Psoas muscle (tissue), 8 donors: ENCODE data around the gene MRPS9. TPM values are rescaled to one million over a fixed set of nuclear protein-coding genes. Genes with fewer than 3 reads are reported as not detected.

ENCODE experiments used
- ATAC-seq, 4 donors: fragments of 200-7000 bp; cut with Tn5 transposase; one replicate each; pipeline ENCODE4 v1.9.1; 2020; ENCODE audit warnings: moderate library complexity in 3 of 4, mild to moderate bottlenecking in 2 of 4
- DNase-seq, 2 donors: peaks; one replicate each; pipeline ENCODE4 v3.0.0-alpha.2; 2020
- H3K27ac ChIP-seq: fragments of 200-600 bp; one replicate; pipeline ENCODE4 v1.8.0; 2022
- H3K27me3 ChIP-seq, 3 donors: fragments of 200-600 bp in 1 of 3; one replicate each; pipeline versions ENCODE4 v1.6.1 to v1.8.0; 2013 to 2022; ENCODE audit warnings: low read length in 2 of 3, mild to moderate bottlenecking in 2 of 3, moderate library complexity in 1 of 3; ENCODE audit not compliant: insufficient read depth in 3 of 3
- H3K36me3 ChIP-seq, 2 donors: fragments of 200-600 bp in 1 of 2; one replicate each; pipeline versions ENCODE4 v1.6.1 to v1.8.0; 2013 to 2022; ENCODE audit warnings: low read depth in 1 of 2, mild to moderate bottlenecking in 1 of 2, moderate library complexity in 1 of 2; ENCODE audit not compliant: insufficient read depth in 1 of 2
- H3K4me1 ChIP-seq: fragments of 200-600 bp; one replicate; pipeline ENCODE4 v1.8.0; 2022
- H3K4me3 ChIP-seq: fragments of 200-600 bp; one replicate; pipeline ENCODE4 v1.8.0; 2022; ENCODE audit warnings: mild to moderate bottlenecking
- H3K9me3 ChIP-seq: fragments of 200-600 bp; one replicate; pipeline ENCODE4 v1.8.0; 2022
- WGBS, 3 donors: extraction: QIAGEN DNeasy Blood & Tissue Kit; methylation state at CpG; one replicate each; pipeline versions ENCODE4 v1.1.6 to v1.1.7; 2013; 5-methylcytosine and 5-hydroxymethylcytosine counted together
- intact Hi-C, 2 donors: fragments of 100-400 bp; cut with DNase I; formaldehyde crosslinking; loops; one replicate each; pipeline versions ENCODE4 v1.11.0 to v1.14.2; 2022
- polyA plus RNA-seq, 3 donors: library from polyadenylated mRNA; stranded (reverse); fragments of 200-250 nt; gene quantifications; one replicate each; pipeline ENCODE4 v1.2.3, GENCODE V29; 2013
- total RNA-seq, 4 donors: library from RNA; stranded (reverse); fragmentation: NEBNext Ultra II Directional in 2 of 4; extraction: Animal tissue kit (Norgen Biotek cat#: 25700) in 2 of 4; gene quantifications; one replicate each; pipeline versions ENCODE4 v1.2.1 to v1.2.4, GENCODE V29; 2021 to 2023
- TF ChIP-seq, protein P1 (sequence below): fragments of 200-600 bp; IDR thresholded peaks from one replicate; pipeline ENCODE4 v1.8.0; 2022; ENCODE audit warnings: antibody characterized with exemption
- donor health status: healthy with polysubstance abuse.
- donor health status: DM: no; HTN: no; CAD: no; lungs with moderate emphysema.
- donor health status: Bipolar disorder and iron deficiency.
- donor health status: healthy.
- donor health status: DM: yes; HTN: yes; CAD: no.
- donor health status: DM: no; HTN: no; CAD: no.
- donor health status: DM: no; HTN: no; CAD: no.
- donor health status: DM: yes; HTN: yes; CAD: no.

MRPS9 gene
- total and polyA plus RNA-seq, 7 donors = 41.3 to 62.4 (median 49.8) TPM

DNA sequence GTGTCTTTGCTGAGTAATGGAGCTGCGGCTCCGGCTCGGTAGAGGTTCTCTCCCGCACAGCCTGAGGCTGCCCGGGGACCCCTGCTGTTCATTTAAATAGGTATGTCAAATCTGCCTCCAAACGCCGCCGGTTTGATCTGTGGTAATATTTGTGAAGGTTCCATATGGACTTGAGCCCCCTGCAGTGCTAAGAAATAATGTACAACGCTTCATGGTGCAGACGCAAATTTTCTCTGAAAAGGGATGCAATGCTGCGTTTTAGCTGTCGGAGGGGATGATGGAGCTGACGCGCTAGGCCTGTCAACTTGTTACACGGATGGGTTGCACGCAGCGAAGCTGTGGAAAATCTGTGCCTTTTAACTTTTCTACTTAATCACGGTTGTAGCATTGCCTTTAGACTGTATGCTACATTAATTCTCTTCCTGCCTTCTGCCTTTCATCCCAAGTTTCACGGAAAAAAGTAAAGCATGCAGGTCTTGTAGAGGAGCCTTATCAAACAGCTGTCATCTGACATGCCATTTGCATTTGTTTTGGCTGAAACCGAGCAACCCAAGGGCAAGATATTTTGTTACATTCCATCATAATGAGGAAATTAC, 43.2 kb downstream of the MRPS9 start:
- ATAC-seq (no peak), DNase-seq (no peak)
- H3K4me1 ChIP-seq = no peaks in the 10 kb centered on the region
- no peak overlapping the region for H3K27ac ChIP-seq
- TF ChIP-seq, protein P1, sequence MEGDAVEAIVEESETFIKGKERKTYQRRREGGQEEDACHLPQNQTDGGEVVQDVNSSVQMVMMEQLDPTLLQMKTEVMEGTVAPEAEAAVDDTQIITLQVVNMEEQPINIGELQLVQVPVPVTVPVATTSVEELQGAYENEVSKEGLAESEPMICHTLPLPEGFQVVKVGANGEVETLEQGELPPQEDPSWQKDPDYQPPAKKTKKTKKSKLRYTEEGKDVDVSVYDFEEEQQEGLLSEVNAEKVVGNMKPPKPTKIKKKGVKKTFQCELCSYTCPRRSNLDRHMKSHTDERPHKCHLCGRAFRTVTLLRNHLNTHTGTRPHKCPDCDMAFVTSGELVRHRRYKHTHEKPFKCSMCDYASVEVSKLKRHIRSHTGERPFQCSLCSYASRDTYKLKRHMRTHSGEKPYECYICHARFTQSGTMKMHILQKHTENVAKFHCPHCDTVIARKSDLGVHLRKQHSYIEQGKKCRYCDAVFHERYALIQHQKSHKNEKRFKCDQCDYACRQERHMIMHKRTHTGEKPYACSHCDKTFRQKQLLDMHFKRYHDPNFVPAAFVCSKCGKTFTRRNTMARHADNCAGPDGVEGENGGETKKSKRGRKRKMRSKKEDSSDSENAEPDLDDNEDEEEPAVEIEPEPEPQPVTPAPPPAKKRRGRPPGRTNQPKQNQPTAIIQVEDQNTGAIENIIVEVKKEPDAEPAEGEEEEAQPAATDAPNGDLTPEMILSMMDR = no peak
- H3K27me3 ChIP-seq = no peaks in the 10 kb centered on the region
- H3K9me3 ChIP-seq = no peaks in the 10 kb centered on the region
- intact Hi-C loops = no loop called here
- H3K36me3 ChIP-seq = no peaks in the 10 kb centered on the region
- 67 to 76% (median 67%) methylated on average over 20 of the region's 20 CpGs for WGBS, 3 donors
- no peak overlapping the region for H3K4me3 ChIP-seq

DNA sequence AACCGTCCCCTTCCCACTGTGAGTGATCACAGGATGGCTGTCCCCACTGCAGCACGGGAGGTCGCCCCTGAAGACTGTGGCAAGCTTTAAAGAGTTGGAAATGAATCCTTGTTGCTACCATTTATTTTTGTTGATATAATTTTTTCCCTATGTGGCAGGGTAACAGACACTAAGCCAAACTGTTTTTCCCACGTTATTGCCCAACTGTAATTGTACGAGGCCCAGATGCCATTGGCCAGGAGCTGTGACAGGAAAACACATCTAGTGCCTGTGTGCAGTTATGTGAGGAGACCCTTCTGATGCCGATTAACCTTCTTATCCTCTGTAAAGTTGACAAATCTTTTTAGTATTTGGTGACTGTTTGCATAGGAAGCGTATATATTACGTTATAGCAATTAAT, 44.2 kb downstream of the MRPS9 start:
- 78 to 83% (median 82%) methylated on average over 8 of the region's 8 CpGs for WGBS, 3 donors

DNA sequence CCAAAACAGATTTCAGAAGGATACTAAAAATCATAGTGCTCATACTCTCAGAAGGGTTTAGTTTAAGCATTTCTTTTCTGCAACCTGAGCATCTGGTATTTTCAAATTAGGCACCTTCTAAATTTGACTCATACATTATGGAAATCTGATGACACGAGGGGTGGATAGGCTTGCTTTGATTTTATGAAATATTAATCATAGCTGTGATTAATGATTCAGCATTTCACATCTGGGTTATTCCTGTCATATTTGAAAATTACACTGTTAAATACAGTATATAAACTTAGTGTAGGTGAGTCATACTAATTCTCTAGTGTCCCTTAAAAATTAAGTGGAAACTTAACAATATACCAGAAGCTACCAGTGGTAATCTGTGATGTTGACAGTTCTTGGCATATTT, 47.7 kb downstream of the MRPS9 start:
- Histone ChIP-seq H3K9me3 (no peaks in the 10 kb centered on the region), H3K4me3 (no peak overlapping the region), H3K36me3 (peaks cover 0 to 14% of the 10 kb centered on the region in 2 donors), H3K27ac (no peak overlapping the region), H3K27me3 (no peaks in the 10 kb centered on the region), H3K4me1 (no peaks in the 10 kb centered on the region)
- TF ChIP-seq, protein P1 = no peak
- WGBS, 3 donors = 41 to 88% (median 55%) methylated on average over 1 of the region's 1 CpG
- intact Hi-C loops = no loop called here
- ATAC-seq = no peak
- no peak for DNase-seq

More for the DNA sequence above, 44.2 kb downstream of the MRPS9 start:
- H3K27ac ChIP-seq = no peak overlapping the region
- H3K27me3 ChIP-seq = no peaks in the 10 kb centered on the region
- H3K36me3 ChIP-seq = no peaks in the 10 kb centered on the region
- H3K4me1 ChIP-seq = no peaks in the 10 kb centered on the region
- TF ChIP-seq, protein P1 = no peak
- H3K9me3 ChIP-seq = no peaks in the 10 kb centered on the region
- intact Hi-C loops = no loop called here
- DNase-seq (no peak), ATAC-seq (no peak)
- H3K4me3 ChIP-seq = no peak overlapping the region

DNA sequence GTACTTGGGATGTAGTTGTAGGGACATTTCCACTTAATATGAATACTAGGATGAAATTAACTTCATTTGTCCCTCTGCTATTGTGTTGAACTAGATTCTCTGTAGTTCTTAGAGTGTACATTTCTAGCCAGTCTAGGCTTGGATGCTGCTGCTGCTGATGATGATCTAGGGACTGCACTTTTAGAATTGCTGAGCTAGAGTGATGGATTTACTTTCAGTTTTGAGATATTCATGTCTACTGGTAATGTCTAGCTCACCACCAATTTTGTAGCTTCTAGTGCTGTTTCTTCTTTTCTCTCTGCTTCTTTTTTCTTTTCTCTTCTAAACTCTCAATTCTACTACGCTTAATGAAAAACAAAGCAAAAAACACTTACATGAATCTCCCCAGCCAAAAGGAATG, 49.4 kb downstream of the MRPS9 start:
- WGBS, 3 donors = 48 to 96% (median 54%) methylated on average over 1 of the region's 1 CpG
- H3K4me1 ChIP-seq = no peaks in the 10 kb centered on the region
- H3K9me3 ChIP-seq = no peaks in the 10 kb centered on the region
- H3K4me3 ChIP-seq = no peak overlapping the region
- H3K27ac ChIP-seq = no peak overlapping the region
- DNase-seq (no peak), ATAC-seq (no peak)
- H3K27me3 ChIP-seq = no peaks in the 10 kb centered on the region
- H3K36me3 ChIP-seq = peaks cover 0 to 20% of the 10 kb centered on the region in 2 donors
- TF ChIP-seq, protein P1 = no peak
- intact Hi-C loops = no loop called here

DNA sequence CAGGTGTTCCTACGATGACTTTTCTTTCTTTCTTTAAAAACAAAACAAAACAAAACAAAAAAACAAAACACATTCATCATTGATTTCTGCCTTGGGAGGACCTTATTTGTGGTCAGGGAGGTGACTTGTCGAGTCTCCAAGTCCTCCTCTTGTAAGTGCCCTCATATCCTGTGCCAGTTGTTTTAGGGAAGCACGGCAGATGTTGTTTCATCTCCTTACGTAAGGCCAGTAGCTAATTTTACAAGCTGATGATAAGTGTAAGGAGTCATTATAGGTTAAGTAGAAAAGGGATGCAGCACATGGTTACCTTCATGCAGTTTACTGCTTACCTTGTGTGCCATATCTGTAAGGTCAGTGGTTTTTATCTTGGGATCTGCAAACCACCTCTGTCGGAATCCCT, 52.2 kb downstream of the MRPS9 start:
- H3K4me1 ChIP-seq = no peaks in the 10 kb centered on the region
- no peak for DNase-seq
- WGBS, 3 donors = 70 to 86% (median 77%) methylated on average over 5 of the region's 5 CpGs
- intact Hi-C loops = no loop called here
- peaks cover 0 to 42% of the 10 kb centered on the region in 2 donors for H3K36me3 ChIP-seq
- no peak overlapping the region for H3K4me3 ChIP-seq
- no peaks in the 10 kb centered on the region for H3K27me3 ChIP-seq
- no peak overlapping the region for H3K27ac ChIP-seq
- H3K9me3 ChIP-seq = no peaks in the 10 kb centered on the region
- TF ChIP-seq, protein P1 = no peak
- peak in 2 of 4 donors; percentile 30 to 74 for ATAC-seq
